ENCODE data around the gene CALML5.

DNA sequence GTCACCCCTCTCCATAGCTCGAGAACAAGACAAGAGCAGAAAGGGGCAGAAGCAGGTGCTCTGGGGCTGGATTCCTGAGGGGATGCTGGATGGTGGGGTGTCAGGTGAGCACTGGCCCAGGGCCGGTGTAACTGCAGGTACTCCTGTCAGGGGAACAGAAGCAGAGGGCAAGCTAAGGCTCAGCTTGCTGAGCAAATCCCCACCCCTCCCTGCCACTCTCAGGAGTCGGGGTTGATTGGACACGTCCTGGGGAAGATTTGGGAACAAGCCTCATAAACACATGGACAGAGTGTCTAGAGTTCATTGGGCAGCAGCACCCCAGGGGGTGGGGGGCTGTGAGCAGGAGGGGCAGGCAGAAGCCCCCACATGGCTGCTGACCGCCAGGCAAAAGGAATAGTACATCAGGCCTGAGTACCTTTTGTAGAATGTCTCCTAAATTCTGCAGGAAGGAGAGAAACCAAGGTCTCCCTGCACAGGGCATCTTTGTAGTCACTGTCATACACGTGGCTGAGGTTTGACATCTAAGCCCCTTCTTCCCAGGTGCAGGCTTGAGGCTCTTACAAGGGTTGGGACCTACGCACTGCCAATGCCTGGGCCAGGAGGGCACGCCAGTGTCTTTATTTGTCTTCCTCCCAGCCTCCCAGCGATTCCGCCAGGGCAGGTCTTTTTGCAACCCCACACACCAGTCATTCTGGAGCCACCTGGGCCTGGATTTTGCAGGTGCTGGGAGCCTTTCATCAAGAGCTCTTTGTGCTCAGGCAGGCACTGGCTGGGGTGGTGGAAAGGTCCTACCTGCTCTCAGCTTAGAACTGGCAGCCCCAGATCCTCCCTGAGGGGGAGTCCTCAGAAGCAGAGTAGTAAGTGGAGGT, 28.2 kb upstream of the CALML5 start:
- TF ChIP-seq, protein P1, sequence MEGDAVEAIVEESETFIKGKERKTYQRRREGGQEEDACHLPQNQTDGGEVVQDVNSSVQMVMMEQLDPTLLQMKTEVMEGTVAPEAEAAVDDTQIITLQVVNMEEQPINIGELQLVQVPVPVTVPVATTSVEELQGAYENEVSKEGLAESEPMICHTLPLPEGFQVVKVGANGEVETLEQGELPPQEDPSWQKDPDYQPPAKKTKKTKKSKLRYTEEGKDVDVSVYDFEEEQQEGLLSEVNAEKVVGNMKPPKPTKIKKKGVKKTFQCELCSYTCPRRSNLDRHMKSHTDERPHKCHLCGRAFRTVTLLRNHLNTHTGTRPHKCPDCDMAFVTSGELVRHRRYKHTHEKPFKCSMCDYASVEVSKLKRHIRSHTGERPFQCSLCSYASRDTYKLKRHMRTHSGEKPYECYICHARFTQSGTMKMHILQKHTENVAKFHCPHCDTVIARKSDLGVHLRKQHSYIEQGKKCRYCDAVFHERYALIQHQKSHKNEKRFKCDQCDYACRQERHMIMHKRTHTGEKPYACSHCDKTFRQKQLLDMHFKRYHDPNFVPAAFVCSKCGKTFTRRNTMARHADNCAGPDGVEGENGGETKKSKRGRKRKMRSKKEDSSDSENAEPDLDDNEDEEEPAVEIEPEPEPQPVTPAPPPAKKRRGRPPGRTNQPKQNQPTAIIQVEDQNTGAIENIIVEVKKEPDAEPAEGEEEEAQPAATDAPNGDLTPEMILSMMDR (IDR thresholded peaks at IDR 0.05), result no peak
- TF ChIP-seq EZH2 (IDR thresholded peaks at IDR 0.05), result no peak

All from neural progenitor cell (in vitro differentiated cells).